HL-60 (cell line): ENCODE measurements around the gene STIP1.

Experiments used
- CTCF ChIP-seq: IDR thresholded peaks from one replicate; pipeline ENCODE4 v1.5.1; 2011; ENCODE audit warnings: low read length, control low read depth, inconsistent platforms; ENCODE audit not compliant: insufficient read depth
- POLR2AphosphoS5 ChIP-seq: IDR thresholded peaks from 2 replicates; pipeline ENCODE4 v1.6.1; 2012; ENCODE audit warnings: low read depth

- TF ChIP-seq CTCF = peak; percentile 90
- no peak for TF ChIP-seq POLR2AphosphoS5
Measured at GRCh38 chr11:64152841-64153691, 32.9 kb upstream of the STIP1 start.
